Astrocyte of the spinal cord (primary cell): ENCODE measurements around the gene MAPK13.

Source experiments
- DNase-seq: peaks from one replicate; pipeline ENCODE4 v3.0.0; 2011; ENCODE audit warnings: low read depth, low spot score
- H3K4me3 ChIP-seq: 2 replicates; pipeline ENCODE4 v1.5.1; 2011; ENCODE audit warnings: low read depth, mild to moderate bottlenecking, low read length, moderate library complexity
- in situ Hi-C: cut with HindIII; loops from 2 replicates; pipeline ENCODE4 v1.10.0; 2017; ENCODE audit warnings: low sequenced_read_pairs
- TF ChIP-seq, protein P1 (sequence below): IDR thresholded peaks from 2 replicates; pipeline ENCODE4 v1.5.1; 2012; ENCODE audit warnings: low read depth, mild to moderate bottlenecking, low read length, inconsistent platforms

MAPK13 gene

DNA sequence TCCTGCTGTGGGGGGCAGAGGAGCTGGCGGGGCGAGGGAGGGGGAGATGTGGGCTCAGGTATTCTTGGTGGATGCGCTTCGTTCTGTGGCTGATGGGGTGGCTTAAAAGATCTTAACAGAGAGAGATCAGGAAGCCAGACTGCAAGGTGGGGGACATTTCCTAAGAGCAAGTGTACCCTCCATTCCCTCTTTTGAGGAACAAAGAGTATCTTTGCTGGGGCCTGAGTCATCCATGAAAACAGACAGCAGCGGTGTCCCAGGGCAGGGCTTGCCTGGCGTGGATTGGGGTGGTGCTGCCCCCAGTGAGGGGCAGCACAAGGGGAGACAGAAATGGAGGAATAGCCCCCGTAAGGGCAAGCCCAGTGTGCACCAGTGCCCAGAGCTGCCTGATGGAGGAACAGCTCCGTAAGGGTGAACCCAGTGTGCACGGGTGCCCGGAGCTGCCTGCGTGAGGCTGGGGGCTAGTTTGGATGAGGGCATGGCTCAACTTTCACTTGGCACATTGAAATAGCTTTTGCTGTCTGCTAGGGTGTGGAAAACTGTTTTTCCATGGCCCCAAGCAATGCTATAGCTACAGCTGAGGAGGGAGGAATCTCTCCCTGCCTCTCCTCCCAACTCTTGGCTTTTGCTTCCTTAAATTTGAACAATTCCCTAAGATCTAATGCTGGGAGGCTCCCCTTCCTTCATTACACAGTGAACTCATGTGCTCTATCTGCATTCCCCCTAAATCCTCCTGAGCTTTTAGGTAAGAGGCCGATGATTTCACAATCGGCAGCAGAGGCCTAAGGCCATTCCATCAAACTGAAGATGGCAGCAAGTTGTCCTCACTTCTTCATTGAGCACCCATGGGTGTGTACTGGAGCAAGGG lies 12.9 kb downstream of the MAPK13 start:
- H3K4me3 ChIP-seq = no peak overlapping the region
- TF ChIP-seq, protein P1, sequence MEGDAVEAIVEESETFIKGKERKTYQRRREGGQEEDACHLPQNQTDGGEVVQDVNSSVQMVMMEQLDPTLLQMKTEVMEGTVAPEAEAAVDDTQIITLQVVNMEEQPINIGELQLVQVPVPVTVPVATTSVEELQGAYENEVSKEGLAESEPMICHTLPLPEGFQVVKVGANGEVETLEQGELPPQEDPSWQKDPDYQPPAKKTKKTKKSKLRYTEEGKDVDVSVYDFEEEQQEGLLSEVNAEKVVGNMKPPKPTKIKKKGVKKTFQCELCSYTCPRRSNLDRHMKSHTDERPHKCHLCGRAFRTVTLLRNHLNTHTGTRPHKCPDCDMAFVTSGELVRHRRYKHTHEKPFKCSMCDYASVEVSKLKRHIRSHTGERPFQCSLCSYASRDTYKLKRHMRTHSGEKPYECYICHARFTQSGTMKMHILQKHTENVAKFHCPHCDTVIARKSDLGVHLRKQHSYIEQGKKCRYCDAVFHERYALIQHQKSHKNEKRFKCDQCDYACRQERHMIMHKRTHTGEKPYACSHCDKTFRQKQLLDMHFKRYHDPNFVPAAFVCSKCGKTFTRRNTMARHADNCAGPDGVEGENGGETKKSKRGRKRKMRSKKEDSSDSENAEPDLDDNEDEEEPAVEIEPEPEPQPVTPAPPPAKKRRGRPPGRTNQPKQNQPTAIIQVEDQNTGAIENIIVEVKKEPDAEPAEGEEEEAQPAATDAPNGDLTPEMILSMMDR = no peak
- no peak for DNase-seq
- in situ Hi-C loops = no loop called here

DNA sequence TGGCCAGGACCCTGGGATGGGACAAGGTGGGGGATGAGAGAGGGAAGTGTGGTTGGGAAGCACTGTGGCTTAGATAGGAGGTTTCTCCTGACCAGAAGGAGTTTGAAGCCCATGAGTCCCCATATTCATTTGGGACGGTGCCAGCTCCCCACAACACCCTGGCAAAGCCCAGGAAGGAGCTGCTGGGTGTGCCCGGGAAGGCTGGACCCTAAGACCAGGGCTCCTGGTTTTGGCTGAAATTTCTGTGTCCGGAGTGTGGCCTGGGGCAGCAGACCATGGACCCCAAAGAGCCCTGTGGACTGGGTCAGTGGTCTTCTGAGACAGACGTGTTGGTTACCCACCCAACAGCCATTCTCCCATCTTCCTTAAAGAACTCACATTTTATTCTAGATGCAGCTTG lies 15.2 kb downstream of the MAPK13 start:
- no peak overlapping the region for H3K4me3 ChIP-seq
- TF ChIP-seq, protein P1 = no peak
- DNase-seq = no peak
- in situ Hi-C loops = no loop called here

DNA sequence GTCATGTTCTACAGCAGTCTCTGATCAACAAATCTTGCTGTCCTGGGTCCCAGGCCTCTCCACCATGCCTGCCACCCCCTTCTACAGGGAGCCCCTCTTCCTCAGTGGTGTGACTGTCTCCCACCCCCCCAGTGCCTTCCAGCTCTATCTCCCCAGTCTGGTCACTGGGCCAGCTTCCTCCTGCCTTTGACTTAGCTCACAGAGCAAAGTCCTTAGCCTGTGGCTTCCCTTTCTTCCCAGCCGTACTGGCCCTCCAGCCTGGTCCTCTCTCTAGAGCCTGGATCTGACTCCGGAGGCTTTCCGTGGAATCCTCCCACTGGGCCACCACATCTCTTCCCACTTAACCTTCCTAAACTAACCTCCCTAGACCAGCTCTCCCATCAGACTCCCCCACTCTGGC lies 17.0 kb downstream of the MAPK13 start:
- TF ChIP-seq, protein P1 = no peak
- no peak overlapping the region for H3K4me3 ChIP-seq
- DNase-seq = no peak
- in situ Hi-C loops = no loop called here

DNA sequence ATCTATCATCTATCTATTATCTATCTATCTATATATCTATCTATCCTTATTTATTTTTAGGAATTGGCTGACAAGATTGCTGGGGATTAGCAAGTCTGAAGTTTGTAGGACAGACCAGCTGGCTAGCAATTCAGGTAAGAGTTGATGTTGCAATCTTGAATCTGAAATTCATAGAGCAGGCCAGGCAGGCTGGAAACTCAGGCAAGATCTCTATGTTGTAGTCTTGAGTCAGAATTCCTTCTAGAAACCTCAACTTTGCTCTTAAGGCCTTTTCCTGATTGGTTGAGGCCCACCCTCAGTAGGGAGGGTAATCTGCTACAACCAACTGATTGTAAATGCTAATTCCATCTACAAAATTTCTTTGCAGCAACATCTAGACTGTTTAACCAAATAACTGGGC lies 19.2 kb downstream of the MAPK13 start:
- H3K4me3 ChIP-seq = no peak overlapping the region
- in situ Hi-C loops = no loop called here
- TF ChIP-seq, protein P1 = no peak
- no peak for DNase-seq

DNA sequence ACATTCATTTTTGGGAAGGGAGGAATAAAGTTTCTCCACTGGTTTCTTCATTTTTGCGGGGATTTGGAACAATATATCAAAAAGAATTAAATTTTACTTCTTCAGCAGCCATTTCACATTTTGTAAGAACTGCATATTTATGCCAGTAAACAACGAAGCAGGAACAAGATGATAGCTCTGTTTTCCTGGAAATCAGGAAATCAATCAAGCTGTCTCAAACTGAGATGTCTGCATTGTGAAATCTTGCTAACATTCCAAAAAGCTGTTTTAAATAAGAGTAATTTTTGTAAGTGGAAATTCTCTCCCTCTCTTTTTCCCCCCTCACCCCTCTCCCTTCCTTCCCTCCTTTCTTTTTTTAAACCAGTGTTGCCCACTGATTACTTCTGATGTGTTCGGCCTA lies 20.0 kb downstream of the MAPK13 start:
- DNase-seq = no peak
- TF ChIP-seq, protein P1 = no peak
- no peak overlapping the region for H3K4me3 ChIP-seq
- in situ Hi-C loops = no loop called here

DNA sequence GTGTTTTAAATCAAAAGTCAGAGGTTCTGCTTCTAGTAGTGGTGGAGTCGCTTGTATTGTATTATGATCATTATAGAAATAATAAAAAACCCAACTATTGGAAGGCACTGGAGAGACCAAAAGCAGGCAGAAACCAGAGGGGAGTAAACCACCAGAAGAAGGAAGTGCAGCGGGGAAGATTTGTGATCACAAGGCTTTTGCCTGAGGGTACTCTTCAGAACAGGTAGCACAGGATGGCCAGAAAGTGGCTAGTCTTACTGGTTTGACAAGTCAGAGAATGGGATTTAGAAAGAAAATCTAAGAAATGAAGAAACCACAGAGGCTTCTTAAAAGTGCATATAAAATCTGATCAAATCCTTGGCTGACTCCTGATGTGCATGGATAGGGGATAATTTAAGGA lies 24.0 kb downstream of the MAPK13 start:
- in situ Hi-C loops = no loop called here
- DNase-seq = no peak
- H3K4me3 ChIP-seq = no peak overlapping the region
- TF ChIP-seq, protein P1 = no peak
